CD4-positive, alpha-beta T cell treated with Interleukin-6 at 100 ng/mL for 8 hours (primary cell): ENCODE results near the gene PAK6.

Experiments used
- DNase-seq: peaks from one replicate; pipeline ENCODE4 v3.0.0-alpha.2; 2020; ENCODE audit warnings: mixed read lengths, low spot score

PAK6 gene

DNA sequence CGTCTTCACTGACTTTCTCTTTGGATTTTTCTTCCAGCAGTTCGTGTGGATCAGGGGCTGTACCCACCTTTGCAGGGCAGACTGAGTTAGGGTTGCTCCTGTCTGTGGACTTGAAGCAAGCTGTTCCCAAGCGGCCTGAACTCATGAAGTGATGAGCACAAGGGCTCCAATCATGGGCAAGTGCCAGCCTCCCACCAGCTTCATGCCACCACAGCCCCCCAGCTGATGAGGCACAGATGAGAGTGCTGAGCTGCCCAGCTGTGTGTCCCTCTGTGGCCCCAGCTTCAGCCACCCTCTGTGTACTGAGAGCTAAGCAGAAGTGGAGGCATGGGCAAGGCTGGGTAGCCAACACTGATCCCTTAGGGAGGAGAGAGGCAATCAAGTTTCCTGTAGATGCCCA, 72.1 kb downstream of the PAK6 start:
- DNase-seq = no peak

DNA sequence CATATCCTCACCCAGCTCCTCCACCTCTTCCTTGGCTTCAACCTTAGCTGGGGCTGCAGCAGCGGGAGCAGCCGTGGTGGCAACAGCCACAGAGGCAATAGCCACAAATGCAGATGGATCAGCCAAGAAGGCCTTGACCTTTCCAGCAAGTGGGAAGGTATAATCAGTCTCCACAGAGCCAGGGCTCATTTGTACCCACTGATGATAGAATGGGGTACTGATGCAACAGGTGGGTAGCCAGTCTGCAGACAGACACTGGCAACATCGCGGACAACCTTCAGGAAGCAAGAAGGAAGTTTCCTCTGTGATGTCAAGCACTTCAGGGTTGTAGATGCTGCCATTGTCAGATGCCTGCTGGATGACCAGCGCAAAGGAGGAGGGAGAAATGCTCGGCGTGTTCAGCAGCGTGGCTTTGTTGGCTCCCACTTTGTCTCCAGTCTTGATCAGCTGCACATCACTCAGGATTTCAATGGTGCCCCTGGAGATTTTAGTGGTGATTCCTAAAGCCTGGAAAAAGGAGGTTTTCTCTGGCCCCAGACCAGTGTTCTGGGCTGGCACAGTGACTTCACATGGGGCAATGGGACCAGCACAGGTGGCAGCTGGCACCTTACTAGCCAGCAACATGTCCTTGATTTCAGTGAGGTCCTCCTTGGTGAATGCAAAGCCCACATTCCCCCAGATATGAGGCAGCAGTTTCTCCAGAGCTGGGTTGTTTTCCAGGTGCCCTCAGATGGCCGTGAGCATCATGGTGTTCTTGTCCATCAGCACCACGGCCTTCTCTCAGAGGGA, 73.7 kb downstream of the PAK6 start:
- DNase-seq = no peak

GRCh38 chr15:40313531-40314398, 74.9 kb downstream of the PAK6 start:
- peak; percentile 60 for DNase-seq

GRCh38 chr15:40314723-40315276, 75.9 kb downstream of the PAK6 start:
- DNase-seq = no peak

GRCh38 chr15:40316931-40317330, 78.1 kb downstream of the PAK6 start:
- DNase-seq = no peak

DNA sequence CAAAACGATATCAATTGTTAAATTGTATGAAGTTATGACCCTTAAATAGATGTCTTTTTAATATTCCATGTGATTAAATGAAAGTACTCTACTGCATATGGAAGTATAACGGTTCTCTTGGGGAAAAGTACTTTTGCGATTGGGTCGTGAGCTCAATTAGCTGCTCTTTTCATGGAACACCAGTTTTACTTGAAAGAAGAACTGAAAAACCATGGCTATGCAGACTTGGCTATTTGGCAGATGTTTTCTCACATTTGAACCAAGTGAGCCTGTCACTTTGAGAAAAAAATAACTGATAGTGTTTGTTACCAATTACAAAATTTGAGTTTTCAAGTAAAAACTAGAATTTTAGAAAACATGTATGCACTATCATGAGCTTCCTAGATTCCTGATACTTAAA, 78.7 kb downstream of the PAK6 start:
- no peak for DNase-seq

DNA sequence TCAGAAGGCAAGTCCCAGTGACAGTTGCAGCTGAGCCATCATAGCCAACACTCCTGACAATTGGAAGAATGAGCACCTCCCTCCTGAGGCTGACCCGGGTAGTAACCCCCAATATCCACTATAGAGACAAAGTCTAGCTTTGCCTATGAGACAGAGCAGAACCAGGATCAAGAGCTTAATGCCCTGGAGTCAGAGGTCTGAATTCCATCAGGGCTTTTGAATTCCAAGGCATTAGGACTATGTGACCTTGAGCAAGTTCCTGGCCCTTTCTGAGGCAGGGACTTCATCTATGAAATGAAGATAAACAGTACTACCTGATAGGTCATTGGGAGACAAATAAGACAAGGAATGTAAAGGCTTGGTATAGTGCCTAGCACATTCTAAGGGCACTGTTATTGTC, 81.5 kb downstream of the PAK6 start:
- no peak for DNase-seq

DNA sequence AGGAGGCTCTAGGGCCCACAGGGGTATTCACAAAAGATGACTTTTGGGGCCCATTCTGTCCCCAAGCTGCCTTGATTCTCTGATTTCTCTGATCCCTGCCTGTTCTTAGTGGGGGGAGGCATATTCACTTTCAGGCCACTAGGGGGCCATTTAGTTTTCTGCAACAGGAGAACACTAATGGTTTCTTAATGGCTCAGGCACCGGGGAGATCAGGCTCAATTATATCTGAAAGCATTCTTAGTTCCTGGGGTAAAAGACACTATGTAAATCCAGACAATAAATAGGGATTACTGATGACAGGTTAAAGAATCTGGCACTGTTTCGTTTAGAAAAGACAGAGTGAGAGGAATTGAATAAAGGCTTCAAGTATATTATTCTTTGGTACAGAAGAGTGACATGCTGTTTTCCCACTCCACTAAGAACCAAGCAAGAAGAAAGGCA, 82.1 kb downstream of the PAK6 start:
- peak; percentile 75 for DNase-seq

DNA sequence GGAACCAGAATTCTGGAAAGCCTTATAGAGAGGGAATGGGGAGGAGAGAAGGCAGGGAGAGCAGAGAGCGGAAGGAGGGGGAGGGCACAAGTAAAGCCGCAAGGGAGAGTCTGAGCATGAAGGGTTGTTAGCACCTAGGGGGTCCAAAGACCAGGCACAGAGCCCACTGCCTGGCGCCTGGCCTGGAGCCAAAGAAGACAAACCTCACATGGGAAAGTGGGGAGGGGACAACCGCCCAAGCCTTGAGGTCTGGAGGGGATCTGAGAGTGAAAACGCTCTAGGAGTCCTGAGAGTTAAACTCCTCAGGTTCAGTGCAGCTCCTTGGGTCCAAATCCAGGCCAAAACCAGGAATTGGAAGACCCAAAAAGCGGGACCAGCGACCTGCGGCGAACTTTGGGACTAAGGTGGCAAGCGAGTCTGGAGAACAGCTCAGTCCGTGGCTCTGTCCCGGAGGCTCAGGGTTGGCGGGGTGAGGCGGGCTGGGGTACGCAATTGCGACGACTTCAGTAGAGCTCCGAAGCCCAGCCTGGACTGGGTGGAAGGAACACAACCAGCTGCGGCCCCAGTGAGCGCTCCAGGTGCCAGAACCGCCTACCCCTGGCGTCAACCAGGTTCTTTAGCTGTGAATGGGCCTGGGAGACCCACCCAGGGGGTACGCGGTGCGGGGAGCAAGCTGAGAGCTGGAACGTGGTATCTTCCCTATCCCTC, 83.8 kb downstream of the PAK6 start:
- DNase-seq = no peak

DNA sequence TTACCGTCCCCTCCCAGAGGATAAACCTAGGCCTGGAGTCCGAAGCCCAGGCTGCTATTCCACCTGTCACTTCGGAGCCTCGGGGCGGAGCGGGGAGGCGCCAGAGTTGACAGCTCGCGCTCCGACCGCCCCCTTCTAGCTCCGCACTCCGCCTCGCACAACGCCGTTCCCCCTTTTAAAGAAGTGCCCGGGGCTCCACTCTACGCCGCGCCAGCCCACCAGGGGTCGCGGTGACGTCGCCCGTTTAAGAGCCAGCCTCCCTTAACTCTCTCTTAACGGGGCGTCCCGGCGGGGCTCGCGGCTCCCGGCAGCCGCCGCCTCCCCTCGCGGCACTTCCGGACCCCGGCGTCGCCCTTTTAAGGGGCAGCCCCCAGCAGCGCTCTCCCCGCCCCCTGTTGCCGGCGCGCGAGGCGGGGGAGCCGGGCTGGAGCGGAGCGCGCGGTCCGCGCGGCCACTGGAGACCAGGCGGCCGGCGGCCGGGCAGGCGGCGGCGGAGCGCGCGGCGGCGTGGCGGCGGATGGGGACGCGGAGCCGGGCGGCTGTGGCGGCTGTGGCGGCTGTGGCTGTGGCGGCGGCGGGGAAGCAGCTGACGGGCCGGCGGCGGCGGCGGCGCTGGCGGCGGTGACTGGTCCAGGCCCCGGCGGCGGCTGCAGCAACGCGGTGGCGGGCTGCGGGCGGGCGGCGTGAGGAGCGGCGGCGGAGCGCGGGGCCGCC, 84.5 kb downstream of the PAK6 start, which contains the start of gene INAFM2:
TSS of gene INAFM2 (plus strand) at position 454 of the 714 bp plus-strand sequence. CDS start 364 bp downstream, outside the sequence.
- DNase-seq = peak; percentile 88

- DNase-seq = no peak
These were observed 85.4 kb downstream of the PAK6 start for GRCh38 chr15:40323953-40324937.

DNA sequence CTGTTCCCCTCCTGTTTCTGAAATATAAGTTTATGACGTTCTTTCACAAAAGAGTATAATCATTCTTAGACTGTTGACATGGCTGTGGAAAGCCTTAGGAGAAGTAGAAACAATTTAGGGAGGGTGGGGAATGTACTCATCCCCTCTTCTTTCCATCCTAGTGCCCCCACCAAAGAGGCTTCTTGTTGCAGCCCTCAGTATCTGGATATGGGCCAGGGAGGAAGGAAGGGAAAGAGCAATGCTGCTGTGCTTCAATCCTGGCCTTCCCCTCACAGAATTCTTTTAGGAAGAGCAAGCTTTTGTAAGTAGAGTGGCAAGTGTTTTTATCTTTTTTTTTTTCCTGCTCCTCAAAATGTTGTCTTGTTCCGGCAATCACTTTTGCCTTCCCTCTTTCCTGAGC, 86.3 kb downstream of the PAK6 start:
- no peak for DNase-seq

GRCh38 chr15:40325700-40326099, 86.8 kb downstream of the PAK6 start:
- no peak for DNase-seq
